Measurements from ENCODE around the gene AKR1D1. TPM values are rescaled to one million over a fixed set of nuclear protein-coding genes. Genes with fewer than 3 reads are reported as not detected.

AKR1D1 gene
- total and polyA plus RNA-seq, 2 donors (not counting 1 experiment from before 2014, with no cell fraction given) = not detected

DNA sequence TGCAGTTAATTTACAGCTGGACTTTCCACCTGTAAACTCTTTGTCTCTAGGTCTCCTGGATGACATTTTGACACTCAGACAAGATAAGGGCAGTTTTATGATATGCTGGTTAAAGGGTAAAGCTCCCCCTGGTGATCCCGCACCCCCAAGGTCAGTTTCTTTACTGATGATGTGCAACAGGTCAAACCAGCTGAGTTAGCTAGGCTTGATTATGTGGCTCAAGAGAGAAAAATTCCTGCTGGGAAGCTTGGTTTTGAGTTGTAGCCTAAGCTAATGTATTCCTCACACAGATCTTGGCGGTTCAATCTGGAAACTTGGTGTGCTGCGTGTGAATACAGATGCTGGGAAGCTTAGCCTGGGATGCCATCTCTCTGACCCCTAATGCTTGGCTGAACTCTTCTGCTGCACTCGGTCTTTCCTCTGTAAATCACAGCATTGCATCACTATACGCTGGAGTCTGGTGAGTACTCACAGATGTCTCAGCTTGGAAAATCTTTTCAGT is 11.4 kb upstream of the AKR1D1 start:
- Histone ChIP-seq H3K4me1 (ENCODE audit: control insufficient read depth, extremely low read depth, insufficient read depth, low read length) (no peaks in the 10 kb centered on the region), H3K79me2 (ENCODE audit: control insufficient read depth, insufficient read depth, low read length) (no peaks in the 10 kb centered on the region), H3K9me3 (ENCODE audit: control insufficient read depth, insufficient read depth, low read depth, low read length) (no peaks in the 10 kb centered on the region), H3K9ac (ENCODE audit: insufficient read depth, low read length) (no peak overlapping the region), H4K20me1 (ENCODE audit: control insufficient read depth, extremely low read depth, insufficient read depth, low read length) (no peaks in the 10 kb centered on the region), H3K4me3 (replicated peaks in 1 of 4; ENCODE audit: control extremely low read depth in 1 of 4, insufficient read depth in 1 of 4, low read depth in 3 of 4, low read length in 4 of 4) (no peak overlapping the region), H3K27ac (ENCODE audit: insufficient read depth, low read length) (no peak overlapping the region), H3K4me2 (ENCODE audit: extremely low read depth, insufficient read depth, low read length) (no peak overlapping the region), H2AFZ (ENCODE audit: low read length) (no peak overlapping the region), H3K36me3 (ENCODE audit: control insufficient read depth, insufficient read depth, low read length) (no peaks in the 10 kb centered on the region), H3K27me3 (ENCODE audit: control insufficient read depth, insufficient read depth, low read length) (no peaks in the 10 kb centered on the region)
- DNase-seq (ENCODE audit: low read depth in 2 of 2) = peak in 1 of 2 donors; percentile 82
- no peak for TF ChIP-seq EZH2 (IDR thresholded peaks at IDR 0.05; ENCODE audit: low read length, missing control alignments)
- no peak for TF ChIP-seq CTCF (conservative IDR thresholded peaks at IDR 0.05 in 1 of 2, IDR thresholded peaks at IDR 0.05 in 1 of 2; ENCODE audit: low read depth in 1 of 2, low read length in 2 of 2)

- H3K9ac ChIP-seq (ENCODE audit: insufficient read depth, low read length) = no peak overlapping the region
- no peaks in the 10 kb centered on the region for H3K4me1 ChIP-seq (ENCODE audit: control insufficient read depth, extremely low read depth, insufficient read depth, low read length)
- H2AFZ ChIP-seq (ENCODE audit: low read length) = no peak overlapping the region
- no peaks in the 10 kb centered on the region for H3K9me3 ChIP-seq (ENCODE audit: control insufficient read depth, insufficient read depth, low read depth, low read length)
- H3K27ac ChIP-seq (ENCODE audit: insufficient read depth, low read length) = no peak overlapping the region
- no peaks in the 10 kb centered on the region for H3K79me2 ChIP-seq (ENCODE audit: control insufficient read depth, insufficient read depth, low read length)
- no peaks in the 10 kb centered on the region for H4K20me1 ChIP-seq (ENCODE audit: control insufficient read depth, extremely low read depth, insufficient read depth, low read length)
- H3K36me3 ChIP-seq (ENCODE audit: control insufficient read depth, insufficient read depth, low read length) = no peaks in the 10 kb centered on the region
- H3K4me2 ChIP-seq (ENCODE audit: extremely low read depth, insufficient read depth, low read length) = no peak overlapping the region
- TF ChIP-seq CTCF (conservative IDR thresholded peaks at IDR 0.05 in 1 of 2, IDR thresholded peaks at IDR 0.05 in 1 of 2; ENCODE audit: low read depth in 1 of 2, low read length in 2 of 2) = no peak
- TF ChIP-seq EZH2 (IDR thresholded peaks at IDR 0.05; ENCODE audit: low read length, missing control alignments) = no peak
- DNase-seq (ENCODE audit: low read depth in 2 of 2) = no peak
- H3K4me3 ChIP-seq (replicated peaks in 1 of 4; ENCODE audit: control extremely low read depth in 1 of 4, insufficient read depth in 1 of 4, low read depth in 3 of 4, low read length in 4 of 4) = no peak overlapping the region
- H3K27me3 ChIP-seq (ENCODE audit: control insufficient read depth, insufficient read depth, low read length) = no peaks in the 10 kb centered on the region
Measured at GRCh38 chr7:138065827-138066226, 10.4 kb upstream of the AKR1D1 start.

GRCh38 chr7:138066954-138067394 is 9.3 kb upstream of the AKR1D1 start:
- DNase-seq (ENCODE audit: low read depth in 2 of 2) = no peak
- no peak overlapping the region for H3K27ac ChIP-seq (ENCODE audit: insufficient read depth, low read length)
- H3K79me2 ChIP-seq (ENCODE audit: control insufficient read depth, insufficient read depth, low read length) = no peaks in the 10 kb centered on the region
- no peaks in the 10 kb centered on the region for H3K27me3 ChIP-seq (ENCODE audit: control insufficient read depth, insufficient read depth, low read length)
- H2AFZ ChIP-seq (ENCODE audit: low read length) = no peak overlapping the region
- TF ChIP-seq EZH2 (IDR thresholded peaks at IDR 0.05; ENCODE audit: low read length, missing control alignments) = no peak
- TF ChIP-seq CTCF (conservative IDR thresholded peaks at IDR 0.05 in 1 of 2, IDR thresholded peaks at IDR 0.05 in 1 of 2; ENCODE audit: low read depth in 1 of 2, low read length in 2 of 2) = no peak
- H3K4me2 ChIP-seq (ENCODE audit: extremely low read depth, insufficient read depth, low read length) = no peak overlapping the region
- H3K9ac ChIP-seq (ENCODE audit: insufficient read depth, low read length) = no peak overlapping the region
- H4K20me1 ChIP-seq (ENCODE audit: control insufficient read depth, extremely low read depth, insufficient read depth, low read length) = no peaks in the 10 kb centered on the region
- no peaks in the 10 kb centered on the region for H3K36me3 ChIP-seq (ENCODE audit: control insufficient read depth, insufficient read depth, low read length)
- H3K4me1 ChIP-seq (ENCODE audit: control insufficient read depth, extremely low read depth, insufficient read depth, low read length) = no peaks in the 10 kb centered on the region
- H3K9me3 ChIP-seq (ENCODE audit: control insufficient read depth, insufficient read depth, low read depth, low read length) = no peaks in the 10 kb centered on the region
- no peak overlapping the region for H3K4me3 ChIP-seq (replicated peaks in 1 of 4; ENCODE audit: control extremely low read depth in 1 of 4, insufficient read depth in 1 of 4, low read depth in 3 of 4, low read length in 4 of 4)
